ENCODE data around the gene CDC5L.

GRCh38 chr6:44473393-44474189 is 86.1 kb downstream of the CDC5L start:
- TF ChIP-seq, protein P1, sequence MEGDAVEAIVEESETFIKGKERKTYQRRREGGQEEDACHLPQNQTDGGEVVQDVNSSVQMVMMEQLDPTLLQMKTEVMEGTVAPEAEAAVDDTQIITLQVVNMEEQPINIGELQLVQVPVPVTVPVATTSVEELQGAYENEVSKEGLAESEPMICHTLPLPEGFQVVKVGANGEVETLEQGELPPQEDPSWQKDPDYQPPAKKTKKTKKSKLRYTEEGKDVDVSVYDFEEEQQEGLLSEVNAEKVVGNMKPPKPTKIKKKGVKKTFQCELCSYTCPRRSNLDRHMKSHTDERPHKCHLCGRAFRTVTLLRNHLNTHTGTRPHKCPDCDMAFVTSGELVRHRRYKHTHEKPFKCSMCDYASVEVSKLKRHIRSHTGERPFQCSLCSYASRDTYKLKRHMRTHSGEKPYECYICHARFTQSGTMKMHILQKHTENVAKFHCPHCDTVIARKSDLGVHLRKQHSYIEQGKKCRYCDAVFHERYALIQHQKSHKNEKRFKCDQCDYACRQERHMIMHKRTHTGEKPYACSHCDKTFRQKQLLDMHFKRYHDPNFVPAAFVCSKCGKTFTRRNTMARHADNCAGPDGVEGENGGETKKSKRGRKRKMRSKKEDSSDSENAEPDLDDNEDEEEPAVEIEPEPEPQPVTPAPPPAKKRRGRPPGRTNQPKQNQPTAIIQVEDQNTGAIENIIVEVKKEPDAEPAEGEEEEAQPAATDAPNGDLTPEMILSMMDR (IDR thresholded peaks at IDR 0.05), result no peak
- no peak for TF ChIP-seq POLR2A (IDR thresholded peaks at IDR 0.05)

Measured in esophagus squamous epithelium (tissue), 4 donors.